ENCODE data around the gene PRKN. TPM values are rescaled to one million over a fixed set of nuclear protein-coding genes. Genes with fewer than 3 reads are reported as not detected.

Gene PRKN
- total and polyA plus RNA-seq, 2 experiments from 2014 or later: 2.3 to 3.9 TPM

DNA sequence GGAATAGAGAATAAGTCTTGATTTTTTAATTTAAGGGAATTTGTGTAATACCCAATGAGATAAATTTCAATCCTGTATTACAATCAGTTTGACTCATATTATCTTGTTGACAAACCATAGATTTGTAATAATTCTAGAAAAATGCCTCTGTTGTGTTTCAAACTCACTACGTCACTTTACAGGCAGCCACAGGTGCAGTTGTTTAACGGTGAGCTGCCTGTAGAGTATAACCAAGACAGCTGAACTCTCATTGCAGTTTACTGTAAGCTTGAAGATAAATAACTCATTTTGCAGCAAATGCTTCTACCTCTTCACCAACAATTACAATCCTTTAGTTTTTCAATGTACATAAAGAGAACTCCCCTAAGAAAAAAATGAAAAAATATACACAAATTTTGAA, 114.3 kb downstream of the PRKN start:
- peaks cover 8% of the 10 kb centered on the region for H3K4me1 ChIP-seq (ENCODE audit: insufficient read depth)
- no peaks in the 10 kb centered on the region for H3K27me3 ChIP-seq
- TF ChIP-seq EZH2phosphoT487 (IDR thresholded peaks at IDR 0.05; ENCODE audit: low read depth, severe bottlenecking, unreplicated experiment): no peak
- TF ChIP-seq, protein P1, sequence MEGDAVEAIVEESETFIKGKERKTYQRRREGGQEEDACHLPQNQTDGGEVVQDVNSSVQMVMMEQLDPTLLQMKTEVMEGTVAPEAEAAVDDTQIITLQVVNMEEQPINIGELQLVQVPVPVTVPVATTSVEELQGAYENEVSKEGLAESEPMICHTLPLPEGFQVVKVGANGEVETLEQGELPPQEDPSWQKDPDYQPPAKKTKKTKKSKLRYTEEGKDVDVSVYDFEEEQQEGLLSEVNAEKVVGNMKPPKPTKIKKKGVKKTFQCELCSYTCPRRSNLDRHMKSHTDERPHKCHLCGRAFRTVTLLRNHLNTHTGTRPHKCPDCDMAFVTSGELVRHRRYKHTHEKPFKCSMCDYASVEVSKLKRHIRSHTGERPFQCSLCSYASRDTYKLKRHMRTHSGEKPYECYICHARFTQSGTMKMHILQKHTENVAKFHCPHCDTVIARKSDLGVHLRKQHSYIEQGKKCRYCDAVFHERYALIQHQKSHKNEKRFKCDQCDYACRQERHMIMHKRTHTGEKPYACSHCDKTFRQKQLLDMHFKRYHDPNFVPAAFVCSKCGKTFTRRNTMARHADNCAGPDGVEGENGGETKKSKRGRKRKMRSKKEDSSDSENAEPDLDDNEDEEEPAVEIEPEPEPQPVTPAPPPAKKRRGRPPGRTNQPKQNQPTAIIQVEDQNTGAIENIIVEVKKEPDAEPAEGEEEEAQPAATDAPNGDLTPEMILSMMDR (IDR thresholded peaks at IDR 0.05; ENCODE audit: poor library complexity): no peak
- TF ChIP-seq EZH2 (IDR thresholded peaks at IDR 0.05; ENCODE audit: borderline replicate concordance): no peak
- no peaks in the 10 kb centered on the region for H3K36me3 ChIP-seq (replicated peaks; ENCODE audit: insufficient read depth, low read depth)
- H3K27ac ChIP-seq: no peak overlapping the region
- no peak overlapping the region for H2AFZ ChIP-seq
- H3K9me2 ChIP-seq (replicated peaks; ENCODE audit: insufficient read depth): no peaks in the 10 kb centered on the region
- no peak overlapping the region for H3K4me2 ChIP-seq
- no peaks in the 10 kb centered on the region for H3K79me2 ChIP-seq
- 73% methylated on average over 2 of the region's 2 CpGs for WGBS (ENCODE audit: low lambda C conversion rate, missing lambda C conversion rate)
- H3K9me3 ChIP-seq (ENCODE audit: low read depth): no peaks in the 10 kb centered on the region
- H3K4me3 ChIP-seq: no peak overlapping the region
- no peaks in the 10 kb centered on the region for H4K20me1 ChIP-seq (ENCODE audit: insufficient read depth, poor library complexity, severe bottlenecking)
- DNase-seq (ENCODE audit: low spot score): no peak

DNA sequence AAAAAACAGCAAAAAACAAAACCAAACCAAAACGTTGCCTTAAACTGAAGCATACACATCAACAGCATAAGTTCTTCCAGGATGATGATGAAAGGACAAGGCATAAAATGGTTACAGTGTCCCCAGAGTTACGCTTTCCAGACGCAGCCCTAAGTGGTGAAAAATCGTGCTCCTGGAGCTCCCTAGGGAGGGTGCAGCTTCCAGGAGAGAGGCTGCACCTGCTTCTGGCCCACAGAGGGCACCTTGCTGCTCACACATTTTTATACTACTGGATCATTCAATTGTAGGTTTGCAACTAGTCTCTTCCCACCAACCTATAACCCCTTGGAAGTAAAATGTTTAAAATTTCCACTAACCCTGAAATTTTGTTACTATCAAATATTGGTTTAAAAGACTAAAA, 115.0 kb downstream of the PRKN start:
- Histone ChIP-seq H3K9me2 (replicated peaks; ENCODE audit: insufficient read depth) (no peaks in the 10 kb centered on the region), H4K20me1 (ENCODE audit: insufficient read depth, poor library complexity, severe bottlenecking) (no peaks in the 10 kb centered on the region), H3K9me3 (ENCODE audit: low read depth) (no peaks in the 10 kb centered on the region), H3K4me2 (no peak overlapping the region), H3K4me1 (ENCODE audit: insufficient read depth) (peaks cover under 1% of the 10 kb centered on the region), H3K4me3 (no peak overlapping the region), H2AFZ (no peak overlapping the region), H3K27me3 (no peaks in the 10 kb centered on the region), H3K27ac (no peak overlapping the region), H3K36me3 (replicated peaks; ENCODE audit: insufficient read depth, low read depth) (no peaks in the 10 kb centered on the region), H3K79me2 (no peaks in the 10 kb centered on the region)
- no peak for DNase-seq (ENCODE audit: low spot score)
- WGBS (ENCODE audit: low lambda C conversion rate, missing lambda C conversion rate): 65% methylated on average over 4 of the region's 4 CpGs
- no peak for TF ChIP-seq EZH2 (IDR thresholded peaks at IDR 0.05; ENCODE audit: borderline replicate concordance)
- TF ChIP-seq EZH2phosphoT487 (IDR thresholded peaks at IDR 0.05; ENCODE audit: low read depth, severe bottlenecking, unreplicated experiment): no peak
- TF ChIP-seq, protein P1 (IDR thresholded peaks at IDR 0.05; ENCODE audit: poor library complexity): no peak

DNA sequence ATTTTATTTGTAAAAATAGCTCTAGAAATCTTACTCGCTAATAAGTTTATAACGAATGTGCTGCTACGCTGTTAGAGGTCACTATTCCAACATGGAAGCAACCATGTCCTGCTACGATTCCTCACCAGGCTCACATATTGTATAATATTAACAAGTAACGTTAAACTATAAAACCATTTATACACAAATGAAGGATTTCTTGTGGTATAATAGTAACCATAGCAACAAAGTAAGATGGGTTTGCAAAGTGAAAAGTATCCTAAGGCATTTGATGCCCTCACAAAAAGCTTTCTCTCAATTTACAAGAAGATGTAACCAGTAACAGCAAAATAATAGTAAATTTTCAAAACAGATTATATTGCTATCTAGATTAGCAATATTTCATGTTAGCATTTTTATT, 117.2 kb downstream of the PRKN start:
- no peaks in the 10 kb centered on the region for H3K9me3 ChIP-seq (ENCODE audit: low read depth)
- 92% methylated on average over 5 of the region's 5 CpGs for WGBS (ENCODE audit: low lambda C conversion rate, missing lambda C conversion rate)
- no peaks in the 10 kb centered on the region for H3K9me2 ChIP-seq (replicated peaks; ENCODE audit: insufficient read depth)
- no peaks in the 10 kb centered on the region for H3K36me3 ChIP-seq (replicated peaks; ENCODE audit: insufficient read depth, low read depth)
- no peaks in the 10 kb centered on the region for H3K4me1 ChIP-seq (ENCODE audit: insufficient read depth)
- no peak overlapping the region for H3K4me3 ChIP-seq
- no peak overlapping the region for H3K27ac ChIP-seq
- H2AFZ ChIP-seq: no peak overlapping the region
- H4K20me1 ChIP-seq (ENCODE audit: insufficient read depth, poor library complexity, severe bottlenecking): no peaks in the 10 kb centered on the region
- no peaks in the 10 kb centered on the region for H3K79me2 ChIP-seq
- TF ChIP-seq EZH2phosphoT487 (IDR thresholded peaks at IDR 0.05; ENCODE audit: low read depth, severe bottlenecking, unreplicated experiment) (no peak), EZH2 (IDR thresholded peaks at IDR 0.05; ENCODE audit: borderline replicate concordance) (no peak)
- TF ChIP-seq, protein P1 (IDR thresholded peaks at IDR 0.05; ENCODE audit: poor library complexity): no peak
- H3K4me2 ChIP-seq: no peak overlapping the region
- no peak for DNase-seq (ENCODE audit: low spot score)
- no peaks in the 10 kb centered on the region for H3K27me3 ChIP-seq

- no peak overlapping the region for H3K4me3 ChIP-seq
- H3K27ac ChIP-seq: no peak overlapping the region
- no peak for TF ChIP-seq EZH2phosphoT487 (IDR thresholded peaks at IDR 0.05; ENCODE audit: low read depth, severe bottlenecking, unreplicated experiment)
- no peak for TF ChIP-seq EZH2 (IDR thresholded peaks at IDR 0.05; ENCODE audit: borderline replicate concordance)
- TF ChIP-seq, protein P1 (IDR thresholded peaks at IDR 0.05; ENCODE audit: poor library complexity): no peak
- no peaks in the 10 kb centered on the region for H3K36me3 ChIP-seq (replicated peaks; ENCODE audit: insufficient read depth, low read depth)
- H3K9me3 ChIP-seq (ENCODE audit: low read depth): no peaks in the 10 kb centered on the region
- H3K4me1 ChIP-seq (ENCODE audit: insufficient read depth): no peaks in the 10 kb centered on the region
- WGBS (ENCODE audit: low lambda C conversion rate, missing lambda C conversion rate): 80% methylated on average over 1 of the region's 1 CpG
- no peaks in the 10 kb centered on the region for H3K9me2 ChIP-seq (replicated peaks; ENCODE audit: insufficient read depth)
- no peak overlapping the region for H3K4me2 ChIP-seq
- no peaks in the 10 kb centered on the region for H3K79me2 ChIP-seq
- H3K27me3 ChIP-seq: no peaks in the 10 kb centered on the region
- H2AFZ ChIP-seq: no peak overlapping the region
- DNase-seq (ENCODE audit: low spot score): no peak
- no peaks in the 10 kb centered on the region for H4K20me1 ChIP-seq (ENCODE audit: insufficient read depth, poor library complexity, severe bottlenecking)
These were observed 121.7 kb downstream of the PRKN start for GRCh38 chr6:162605881-162606280.
